NCI-H1436 treated with DMSO at 0.1 percent for 48 hours (cell line): ENCODE measurements around the gene SAP25.
"Not testable (repeated sequence)": the region's sequence is repeated elsewhere in the genome, so short reads cannot be mapped to it uniquely, and the experiment has no call there.

ENCODE experiments used
- DNase-seq: peaks from one replicate; lab custom pipeline; 2025; lab: John Stamatoyannopoulos, UW

SAP25 gene

GRCh38 chr7:100575746-100576383, 2.2 kb upstream of the SAP25 start:
- DNase-seq = no peak

GRCh38 chr7:100575206-100575631, 1.5 kb upstream of the SAP25 start:
- no peak for DNase-seq

- no peak for DNase-seq
Measured at GRCh38 chr7:100574362-100575205, 884 bp upstream of the SAP25 start.

GRCh38 chr7:100572949-100573675, 588 bp downstream of the SAP25 start:
- no peak for DNase-seq

GRCh38 chr7:100572281-100572948, 1.3 kb downstream of the SAP25 start:
- no peak for DNase-seq

- DNase-seq = no peak
Measured at GRCh38 chr7:100571829-100572116, 1.9 kb downstream of the SAP25 start.

- no peak for DNase-seq
Measured at GRCh38 chr7:100570954-100571828, 2.5 kb downstream of the SAP25 start.

GRCh38 chr7:100568896-100569844, 4.5 kb downstream of the SAP25 start:
- DNase-seq = no peak

GRCh38 chr7:100568176-100568895, 5.4 kb downstream of the SAP25 start:
- no peak for DNase-seq

GRCh38 chr7:100567751-100568175, 5.9 kb downstream of the SAP25 start:
- DNase-seq = no peak

- DNase-seq = no peak
Measured at GRCh38 chr7:100567031-100567730, 6.5 kb downstream of the SAP25 start.

- no peak for DNase-seq
Measured at GRCh38 chr7:100566018-100566531, 7.6 kb downstream of the SAP25 start.

GRCh38 chr7:100565133-100565571, 8.5 kb downstream of the SAP25 start:
- DNase-seq = no peak

GRCh38 chr7:100564405-100564804, 9.3 kb downstream of the SAP25 start:
- not testable (repeated sequence) for DNase-seq

GRCh38 chr7:100563809-100564400, 9.8 kb downstream of the SAP25 start:
- DNase-seq = no peak

- DNase-seq = no peak
Measured at GRCh38 chr7:100563100-100563564, 10.6 kb downstream of the SAP25 start.

GRCh38 chr7:100562195-100563099, 11.3 kb downstream of the SAP25 start:
- no peak for DNase-seq
